Measurements from ENCODE around the gene CDHR3. TPM values are rescaled to one million over a fixed set of nuclear protein-coding genes. Genes with fewer than 3 reads are reported as not detected.

CDHR3 gene
- total RNA-seq, 1 experiment from 2014 or later: 19.1 TPM

- TF ChIP-seq HMGA2 (CRISPR knock-in tag; IDR thresholded peaks at IDR 0.05) (no peak), ZNF219 (CRISPR knock-in tag; IDR thresholded peaks at IDR 0.05; ENCODE audit: borderline replicate concordance) (no peak), FOXP4 (CRISPR knock-in tag; IDR thresholded peaks at IDR 0.05) (no peak), GRHL2 (CRISPR knock-in tag; IDR thresholded peaks at IDR 0.05; ENCODE audit: insufficient replicate concordance, severe bottlenecking) (no peak)
Observed at GRCh38 chr7:106032295-106032694, 69.2 kb downstream of the CDHR3 start (continued).

- Mint-ChIP-seq H3K36me3 (no peaks in the 10 kb centered on the region), H3K27ac (no peak overlapping the region), H3K4me1 (peaks cover 36% of the 10 kb centered on the region), H3K4me3 (no peak overlapping the region), H3K9me3 (no peaks in the 10 kb centered on the region), H3K27me3 (ENCODE audit: low read depth) (0 out of 2 replicates have a peak, but pooled peaks cover 3% of the 10 kb centered on the region)
- ATAC-seq: no peak
- POLR2A ChIA-PET: no interaction called here
- CTCF ChIA-PET: interaction anchor here (1.6 to 2.2 kb wide), 2 partner anchors 43 to 99 kb away, joined by 4 to 7 read pairs; no protein-coding TSS in a partner anchor
- no peak for DNase-seq (ENCODE audit: low spot score)
- TF ChIP-seq FOXP4 (CRISPR knock-in tag; IDR thresholded peaks at IDR 0.05): no peak
- no peak for TF ChIP-seq GRHL2 (CRISPR knock-in tag; IDR thresholded peaks at IDR 0.05; ENCODE audit: insufficient replicate concordance, severe bottlenecking)
- TF ChIP-seq HMGXB4 (CRISPR knock-in tag; IDR thresholded peaks at IDR 0.05): no peak
- TF ChIP-seq ZNF219 (CRISPR knock-in tag; IDR thresholded peaks at IDR 0.05; ENCODE audit: borderline replicate concordance): no peak
- TF ChIP-seq TEAD4 (CRISPR knock-in tag; IDR thresholded peaks at IDR 0.05): no peak
- no peak for TF ChIP-seq MAX (CRISPR knock-in tag; IDR thresholded peaks at IDR 0.05)
- no peak for TF ChIP-seq PRDM15 (CRISPR knock-in tag; IDR thresholded peaks at IDR 0.05)
Observed at GRCh38 chr7:106033735-106034134, 70.7 kb downstream of the CDHR3 start.

- Mint-ChIP-seq H3K4me3 (no peak overlapping the region), H3K4me1 (peaks cover 37% of the 10 kb centered on the region), H3K9me3 (no peaks in the 10 kb centered on the region), H3K27ac (no peak overlapping the region), H3K27me3 (ENCODE audit: low read depth) (0 out of 2 replicates have a peak, but pooled peaks cover 3% of the 10 kb centered on the region), H3K36me3 (no peaks in the 10 kb centered on the region)
- ChIA-PET CTCF (interaction anchor here (1.6 to 2.2 kb wide), 2 partner anchors 44 to 100 kb away, joined by 4 to 7 read pairs; no protein-coding TSS in a partner anchor), POLR2A (no interaction called here)
- ATAC-seq (no peak), DNase-seq (ENCODE audit: low spot score) (no peak)
- TF ChIP-seq ETV6 (CRISPR knock-in tag; IDR thresholded peaks at IDR 0.05) (no peak), ZNF232 (CRISPR knock-in tag; IDR thresholded peaks at IDR 0.05) (no peak), HMGXB4 (CRISPR knock-in tag; IDR thresholded peaks at IDR 0.05) (no peak), OVOL2 (CRISPR knock-in tag; IDR thresholded peaks at IDR 0.05; ENCODE audit: borderline replicate concordance) (no peak), CREB1 (CRISPR knock-in tag; IDR thresholded peaks at IDR 0.05) (no peak), ATF3 (CRISPR knock-in tag; conservative IDR thresholded peaks at IDR 0.05) (no peak), GABPB1 (CRISPR knock-in tag; IDR thresholded peaks at IDR 0.05) (no peak), TEAD4 (CRISPR knock-in tag; IDR thresholded peaks at IDR 0.05) (no peak), SMAD3 (CRISPR knock-in tag; IDR thresholded peaks at IDR 0.05; ENCODE audit: borderline replicate concordance) (no peak)
Observed at GRCh38 chr7:106034383-106034782, 71.3 kb downstream of the CDHR3 start.
